H1 (cell line): ENCODE data around the gene CELF4. TPM values are rescaled to one million over a fixed set of nuclear protein-coding genes. Genes with fewer than 3 reads are reported as not detected.

Experiments
- CTCF ChIA-PET: fragments of 300-600 bp; sonication (Branson Sonifier 250); formaldehyde crosslinking; loops from one replicate; lab custom pipeline; 2021; ENCODE audit not compliant: partially characterized antibody; lab: Charles Lee
- POLR2A ChIA-PET: fragments of 300-600 bp; sonication (Branson Sonifier 250); formaldehyde crosslinking; loops from one replicate; lab custom pipeline; 2021; ENCODE audit warnings: inconsistent platforms; ENCODE audit not compliant: partially characterized antibody; lab: Charles Lee
- DNase-seq, 2 experiments: peaks; one replicate each; pipeline versions ENCODE4 v3.0.0 to v3.0.0-alpha.2; 2010 to 2022; ENCODE audit warnings: low spot score in 2 of 2, low read depth in 1 of 2, mixed read lengths in 1 of 2
- FAIRE-seq: peaks from 2 replicates; lab custom pipeline; 2011; peaks lifted over from hg19 to GRCh38; lab: Jason Lieb, UNC
- H2AFZ ChIP-seq: 2 replicates; pipeline ENCODE4 v1.8.1; 2012; ENCODE audit warnings: low read length, inconsistent platforms
- H2AK5ac ChIP-seq: 2 replicates; pipeline ENCODE4 v1.6.1; 2013; ENCODE audit warnings: low read depth, low read length
- H2BK120ac ChIP-seq: replicated peaks from 2 replicates; pipeline ENCODE3; 2013; ENCODE audit warnings: low read depth, low read length, inconsistent platforms
- H2BK12ac ChIP-seq: 2 replicates; pipeline ENCODE4 v1.6.1; 2013; ENCODE audit warnings: low read depth, low read length
- H2BK15ac ChIP-seq: 2 replicates; pipeline ENCODE4 v1.6.1; 2013; ENCODE audit warnings: low read length
- H2BK20ac ChIP-seq: 2 replicates; pipeline ENCODE4 v1.6.1; 2013; ENCODE audit warnings: low read length
- H2BK5ac ChIP-seq: 2 replicates; pipeline ENCODE4 v1.6.1; 2013; ENCODE audit warnings: low read depth, low read length
- H3K14ac ChIP-seq: 2 replicates; pipeline ENCODE4 v1.6.1; 2013; ENCODE audit warnings: inconsistent platforms; ENCODE audit not compliant: insufficient read length
- H3K18ac ChIP-seq: 2 replicates; pipeline ENCODE4 v1.6.1; 2013; ENCODE audit warnings: low read length; ENCODE audit errors: extremely low read depth
- H3K23ac ChIP-seq: 2 replicates; pipeline ENCODE4 v1.6.1; 2013; ENCODE audit warnings: inconsistent platforms; ENCODE audit not compliant: insufficient read length
- H3K23me2 ChIP-seq: 2 replicates; pipeline ENCODE4 v1.6.1; 2013; ENCODE audit warnings: low read depth, low read length
- H3K27ac ChIP-seq: 2 replicates; pipeline ENCODE4 v1.6.1; 2011; ENCODE audit warnings: low read depth, low read length, inconsistent platforms
- H3K27me3 ChIP-seq, 4 experiments: replicated peaks in 1 of 4; 1 replicate in 1 of 4; 2 replicates in 3 of 4; pipeline versions ENCODE4 v1.6.1 to v1.8.1; 2011 to 2013; ENCODE audit warnings: low read length in 3 of 4, mild to moderate bottlenecking in 3 of 4, inconsistent platforms in 2 of 4, mixed read lengths in 2 of 4, moderate library complexity in 1 of 4; ENCODE audit not compliant: control insufficient read depth in 3 of 4, insufficient read depth in 3 of 4; ENCODE audit errors: extremely low read depth in 1 of 4
- H3K36me3 ChIP-seq, 4 experiments: 2 replicates each; pipeline versions ENCODE4 v1.6.1 to v1.8.1; 2011 to 2013; ENCODE audit warnings: mild to moderate bottlenecking in 4 of 4, low read length in 3 of 4, moderate library complexity in 2 of 4, control low read depth in 1 of 4, inconsistent platforms in 1 of 4; ENCODE audit not compliant: insufficient read depth in 4 of 4, control insufficient read depth in 2 of 4
- H3K4ac ChIP-seq: replicated peaks from 2 replicates; pipeline ENCODE3; 2013; ENCODE audit warnings: low read length, low read depth, mixed read lengths, inconsistent platforms; ENCODE audit not compliant: insufficient read length
- H3K4me1 ChIP-seq, 4 experiments: replicated peaks in 1 of 4; 1 replicate in 1 of 4; 2 replicates in 3 of 4; pipeline versions ENCODE4 v1.6.1 to v1.8.1; 2011 to 2013; ENCODE audit warnings: low read length in 3 of 4, inconsistent platforms in 2 of 4, mixed read lengths in 1 of 4; ENCODE audit not compliant: insufficient read depth in 4 of 4, control insufficient read depth in 3 of 4
- H3K4me2 ChIP-seq, 2 experiments: 2 replicates each; pipeline versions ENCODE4 v1.6.1 to v1.8.1; 2011 to 2013; ENCODE audit warnings: low read depth in 2 of 2, low read length in 2 of 2, control low read depth in 1 of 2, inconsistent platforms in 1 of 2, mild to moderate bottlenecking in 1 of 2; ENCODE audit not compliant: insufficient read depth in 1 of 2
- H3K4me3 ChIP-seq, 4 experiments: fragments of 200-600, 300-600 bp in 1 of 4; sonication (generic), shearing (Covaris generic), sonication (Bioruptor Twin) in 1 of 4; 2 replicates each; pipeline versions ENCODE4 v1.5.1 to v1.8.1; 2011 to 2016; ENCODE audit warnings: low read length in 4 of 4, low read depth in 3 of 4, control low read depth in 2 of 4, inconsistent platforms in 2 of 4, mild to moderate bottlenecking in 2 of 4, mixed read lengths in 1 of 4, moderate library complexity in 1 of 4; ENCODE audit not compliant: insufficient read depth in 2 of 4; ENCODE audit errors: extremely low read depth in 1 of 4
- H3K56ac ChIP-seq: replicated peaks from 2 replicates; pipeline ENCODE3; 2013; ENCODE audit warnings: low read depth, mild to moderate bottlenecking, mixed read lengths, low read length, inconsistent platforms; ENCODE audit not compliant: insufficient read length
- H3K79me1 ChIP-seq: 2 replicates; pipeline ENCODE4 v1.6.1; 2013; ENCODE audit warnings: low read depth, low read length, control low read depth
- H3K79me2 ChIP-seq, 2 experiments: 2 replicates each; pipeline versions ENCODE4 v1.6.1 to v1.8.1; 2012 to 2013; ENCODE audit warnings: low read length in 2 of 2, mild to moderate bottlenecking in 2 of 2, inconsistent platforms in 1 of 2; ENCODE audit not compliant: insufficient read depth in 2 of 2, control insufficient read depth in 1 of 2
- H3K9ac ChIP-seq, 4 experiments: replicated peaks in 1 of 4; 1 replicate in 1 of 4; 2 replicates in 3 of 4; pipeline versions ENCODE4 v1.6.1 to v1.8.1; 2011 to 2013; ENCODE audit warnings: low read depth in 3 of 4, low read length in 3 of 4, control low read depth in 2 of 4, mild to moderate bottlenecking in 2 of 4, moderate library complexity in 2 of 4, inconsistent platforms in 1 of 4; ENCODE audit errors: extremely low read depth in 1 of 4
- H3K9me3 ChIP-seq, 2 experiments: 2 replicates each; pipeline versions ENCODE4 v1.6.1 to v1.8.1; 2012 to 2013; ENCODE audit warnings: mild to moderate bottlenecking in 2 of 2, moderate library complexity in 2 of 2, control low read depth in 1 of 2, inconsistent platforms in 1 of 2, low read depth in 1 of 2, low read length in 1 of 2, mixed read lengths in 1 of 2; ENCODE audit not compliant: insufficient read depth in 2 of 2
- H4K20me1 ChIP-seq, 2 experiments: replicated peaks in 1 of 2; 2 replicates each; pipeline versions ENCODE3 to v1.8.1; 2011 to 2013; ENCODE audit warnings: inconsistent platforms in 2 of 2, low read length in 2 of 2, mild to moderate bottlenecking in 1 of 2; ENCODE audit not compliant: insufficient read depth in 2 of 2, control insufficient read depth in 1 of 2
- H4K5ac ChIP-seq: 2 replicates; pipeline ENCODE4 v1.6.1; 2013; ENCODE audit warnings: low read length, low read depth, mixed read lengths, inconsistent platforms; ENCODE audit not compliant: insufficient read length
- H4K8ac ChIP-seq: 2 replicates; pipeline ENCODE4 v1.8.0; 2013; ENCODE audit warnings: mild to moderate bottlenecking, moderate library complexity, low read length, inconsistent platforms; ENCODE audit not compliant: insufficient read depth; ENCODE audit errors: extremely low read depth
- H4K91ac ChIP-seq: replicated peaks from 2 replicates; pipeline ENCODE3; 2013; ENCODE audit warnings: low read length, mixed read lengths, inconsistent platforms; ENCODE audit not compliant: insufficient read length
- ASH2L ChIP-seq: fragments of 200-600, 300-600 bp; sonication (generic); IDR thresholded peaks from one replicate; pipeline ENCODE4 v1.7.1; 2017; ENCODE audit warnings: low read length
- CBX8 ChIP-seq: fragments of 300-800, 300-1000 bp; sonication (generic); IDR thresholded peaks from 2 replicates; pipeline ENCODE4 v1.7.1; 2016; ENCODE audit warnings: low read depth, low read length, borderline replicate concordance
- GABPA ChIP-seq: IDR thresholded peaks from 2 replicates; pipeline ENCODE4 v1.6.1; 2011; ENCODE audit warnings: mild to moderate bottlenecking, low read length, moderate library complexity, borderline replicate concordance; ENCODE audit not compliant: insufficient read depth
- HDAC6 ChIP-seq: IDR thresholded peaks from one replicate; pipeline ENCODE4 v1.7.1; 2012; ENCODE audit warnings: low read depth, mild to moderate bottlenecking, inconsistent platforms, low read length, moderate library complexity
- PHF8 ChIP-seq: fragments of 200-600 bp; sonication (generic); conservative IDR thresholded peaks from 2 replicates; pipeline ENCODE4 v1.7.1; 2012; ENCODE audit warnings: low read depth, mild to moderate bottlenecking, inconsistent platforms, low read length, moderate library complexity
- RBBP5 ChIP-seq: IDR thresholded peaks from 2 replicates; pipeline ENCODE4 v1.7.1; 2012; ENCODE audit warnings: low read depth, mild to moderate bottlenecking, inconsistent platforms, low read length, moderate library complexity, borderline replicate concordance
- RFX5 ChIP-seq: IDR thresholded peaks from 2 replicates; pipeline ENCODE4 v1.6.1; 2011; ENCODE audit warnings: low read depth, low read length, improper control_type of control experiment, borderline replicate concordance
- SP2 ChIP-seq: IDR thresholded peaks from 2 replicates; pipeline ENCODE4 v1.6.1; 2012; ENCODE audit warnings: mild to moderate bottlenecking, low read length, inconsistent platforms
- ZNF274 ChIP-seq: IDR thresholded peaks from 2 replicates; pipeline ENCODE4 v1.7.0; 2012; ENCODE audit warnings: low read length, borderline replicate concordance; ENCODE audit errors: extremely low read depth
- WGBS, 2 experiments: shearing (Covaris generic) in 1 of 2; methylation state at CpG; one replicate each; pipeline versions ENCODE4 v1.1.6 to v1.1.7; 2013 to 2015; ENCODE audit warnings: low lambda C conversion rate in 2 of 2, mixed read lengths in 2 of 2, inconsistent platforms in 1 of 2, low coverage in 1 of 2, missing lambda C conversion rate in 1 of 2; ENCODE audit not compliant: insufficient replicate concordance in 2 of 2, insufficient coverage in 1 of 2, insufficient read length in 1 of 2; ENCODE audit errors: extremely low coverage in 1 of 2, missing lambda C conversion rate in 1 of 2; 5-methylcytosine and 5-hydroxymethylcytosine counted together
- polyA plus RNA-seq, 7 experiments: library from polyadenylated mRNA; depleted of rRNA in 3 of 7; stranded (reverse) in 5 of 7; unstranded in 2 of 7; fragments of >200 nt in 5 of 7; fragments of 200-250 nt in 2 of 7; gene quantifications; 1 replicate in 5 of 7; 2 replicates in 1 of 7; 4 replicates in 1 of 7; pipeline versions ENCODE4 v1.2.1 to v1.2.3, GENCODE V29; 2011 to 2013; ENCODE audit warnings: missing spikeins in 2 of 7, mixed read lengths in 2 of 7
- total RNA-seq: library from RNA; stranded (reverse); fragmentation: NEBNext Ultra II Directional; extraction: Animal tissue kit (Norgen Biotek cat#: 25700); gene quantifications from 2 replicates; pipeline ENCODE4 v1.2.1, GENCODE V29; 2021
- TF ChIP-seq, protein P1 (sequence below): IDR thresholded peaks from 2 replicates; pipeline ENCODE4 v1.6.1; 2012; ENCODE audit warnings: inconsistent platforms

The CELF4 gene
- total and polyA plus RNA-seq, 2 of the 8 experiments (the other 6 are each of a cell fraction or from before 2014, with no cell fraction given): 1.6 to 3.4 TPM

DNA sequence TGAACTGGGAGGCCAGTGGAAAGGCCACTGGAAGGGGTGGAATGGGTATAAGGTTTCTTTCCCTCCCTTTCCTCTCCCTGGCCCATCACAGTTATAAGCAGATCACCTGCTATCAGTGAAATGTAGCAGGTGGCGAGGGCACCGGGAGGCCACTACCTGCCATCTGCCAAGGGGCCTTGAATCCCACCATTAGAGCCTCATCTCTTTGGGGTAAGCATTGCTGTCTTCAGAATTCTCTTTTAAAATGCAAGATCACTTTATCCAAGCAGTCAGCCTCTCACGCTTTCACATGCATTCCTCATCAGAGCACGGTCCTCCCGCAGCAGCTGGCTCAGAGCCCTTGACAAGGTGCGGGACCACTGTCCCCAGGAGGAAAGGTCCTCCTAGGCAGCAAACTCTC is 268.5 kb downstream of the CELF4 start:
- no peak overlapping the region for H2BK15ac ChIP-seq
- H2BK120ac ChIP-seq: no peak overlapping the region
- H3K9ac ChIP-seq: no peak overlapping the region
- H2AFZ ChIP-seq: no peak overlapping the region
- no peak for TF ChIP-seq SP2
- no peak for TF ChIP-seq HDAC6
- no peak for TF ChIP-seq CBX8
- TF ChIP-seq, protein P1, sequence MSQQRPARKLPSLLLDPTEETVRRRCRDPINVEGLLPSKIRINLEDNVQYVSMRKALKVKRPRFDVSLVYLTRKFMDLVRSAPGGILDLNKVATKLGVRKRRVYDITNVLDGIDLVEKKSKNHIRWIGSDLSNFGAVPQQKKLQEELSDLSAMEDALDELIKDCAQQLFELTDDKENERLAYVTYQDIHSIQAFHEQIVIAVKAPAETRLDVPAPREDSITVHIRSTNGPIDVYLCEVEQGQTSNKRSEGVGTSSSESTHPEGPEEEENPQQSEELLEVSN: no peak
- TF ChIP-seq RFX5: no peak
- TF ChIP-seq ASH2L: no peak
- no peak for TF ChIP-seq ZNF274
- no peak for TF ChIP-seq GABPA
- no peak for TF ChIP-seq PHF8
- no peak for TF ChIP-seq RBBP5
- FAIRE-seq: no peak
- no peaks in the 10 kb centered on the region for H3K79me2 ChIP-seq
- no peaks in the 10 kb centered on the region for H3K27me3 ChIP-seq
- no peak overlapping the region for H3K4me2 ChIP-seq
- no peaks in the 10 kb centered on the region for H3K23me2 ChIP-seq
- no peak overlapping the region for H3K18ac ChIP-seq
- no peaks in the 10 kb centered on the region for H3K79me1 ChIP-seq
- H3K56ac ChIP-seq: no peak overlapping the region
- no peak overlapping the region for H3K23ac ChIP-seq
- DNase-seq: no peak
- POLR2A ChIA-PET: no interaction called here
- no peaks in the 10 kb centered on the region for H3K9me3 ChIP-seq
- no peak overlapping the region for H2BK12ac ChIP-seq
- H4K5ac ChIP-seq: no peak overlapping the region
- no peak overlapping the region for H3K14ac ChIP-seq
- H2AK5ac ChIP-seq: no peak overlapping the region
- no peak overlapping the region for H3K4me3 ChIP-seq
- 86% methylated on average over 6 of the region's 6 CpGs; no CpG with 5 or more reads in 1 of the 2 experiments for WGBS, 2 experiments
- peaks cover 0 to 2% of the 10 kb centered on the region in 2 experiments for H4K20me1 ChIP-seq
- H4K8ac ChIP-seq: no peak overlapping the region
- no peak overlapping the region for H2BK5ac ChIP-seq
- H3K4ac ChIP-seq: no peak overlapping the region
- H3K4me1 ChIP-seq: no peaks in the 10 kb centered on the region; a peak in 1 of 7 replicates
- H2BK20ac ChIP-seq: no peak overlapping the region
- H3K27ac ChIP-seq: no peak overlapping the region
- no peaks in the 10 kb centered on the region for H3K36me3 ChIP-seq
- CTCF ChIA-PET: interaction anchor here (4.0 kb wide), 1 partner anchor 15 kb away, joined by 26 read pairs; no protein-coding TSS in a partner anchor
- H4K91ac ChIP-seq: no peak overlapping the region
